Measurements from ENCODE around the gene CPSF4L.

The CPSF4L gene

DNA sequence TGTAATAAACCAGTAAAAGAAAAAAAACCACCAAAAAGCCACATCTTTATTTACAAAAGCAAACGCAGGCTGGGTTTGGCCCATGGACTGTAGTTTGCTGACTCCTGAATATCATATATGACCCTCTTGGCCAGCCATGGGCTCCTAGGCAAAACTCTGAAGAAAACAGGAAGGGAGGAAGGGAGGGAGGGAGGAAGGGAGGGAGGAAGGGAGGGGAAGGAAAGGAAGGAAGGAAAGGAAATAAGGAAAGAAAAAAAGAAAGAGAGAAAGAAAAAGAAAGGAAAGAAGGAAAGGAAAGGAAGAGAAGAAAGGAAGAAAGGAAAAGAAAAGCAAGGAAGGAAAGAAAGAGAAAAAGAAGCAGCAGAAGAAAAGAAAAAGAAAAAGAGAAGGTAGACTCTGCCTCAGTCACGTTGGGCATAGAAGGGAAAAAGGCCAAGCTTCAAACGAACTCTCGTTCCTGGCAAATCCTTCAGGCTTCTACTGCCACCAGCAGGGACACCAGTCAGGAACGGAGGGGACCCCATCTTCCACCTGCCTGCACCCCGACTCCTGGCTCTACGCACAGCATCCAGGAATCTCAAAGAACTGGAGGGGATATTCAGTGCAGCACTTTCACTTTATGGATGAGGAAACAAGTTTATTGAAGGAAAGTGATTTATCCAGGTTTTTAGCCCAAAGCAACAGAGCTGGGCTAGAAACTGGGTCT, 28.0 kb upstream of the CPSF4L start:
- no peak for DNase-seq

- no peak for DNase-seq
These were observed 27.0 kb upstream of the CPSF4L start for GRCh38 chr17:73288534-73289302.

DNA sequence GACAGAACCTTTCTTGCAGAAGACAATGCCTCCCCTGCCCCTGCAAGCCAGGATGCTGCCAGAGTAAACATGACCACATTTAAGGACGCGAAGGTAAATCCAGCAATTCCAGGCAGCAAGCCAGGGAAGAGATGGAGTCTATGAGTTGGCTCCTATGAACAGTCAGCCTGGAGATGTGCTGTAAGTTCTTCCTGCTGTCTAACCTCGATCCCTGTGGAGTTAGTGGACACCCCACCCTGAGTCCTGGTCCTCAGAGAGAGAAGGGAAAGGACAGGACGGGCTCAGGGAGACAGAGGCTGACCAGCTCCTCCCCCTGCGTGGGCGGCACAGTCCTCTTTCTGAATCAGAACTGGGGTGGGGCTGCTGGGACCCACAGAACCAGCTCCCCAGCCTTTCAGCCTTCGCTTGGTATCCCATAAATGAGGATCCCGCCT, 25.2 kb upstream of the CPSF4L start:
- no peak for DNase-seq

GRCh38 chr17:73285916-73286862, 24.5 kb upstream of the CPSF4L start:
- no peak for DNase-seq

DNA sequence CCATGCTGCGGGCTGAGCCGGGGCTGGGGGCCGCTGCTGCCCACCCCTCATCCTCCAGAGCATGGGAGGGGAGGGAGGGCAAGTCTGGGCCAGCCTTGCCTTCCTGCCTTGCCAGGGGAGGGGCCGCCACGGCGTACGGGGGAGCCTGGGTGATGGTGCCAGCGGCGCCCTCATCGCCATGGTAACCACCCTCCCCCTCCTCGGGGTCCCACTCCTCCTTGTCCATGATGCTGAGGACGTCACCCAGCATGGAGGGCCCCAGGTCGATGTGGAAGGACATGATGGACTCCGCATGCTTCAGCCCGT, 23.9 kb upstream of the CPSF4L start:
- no peak for DNase-seq

- DNase-seq: no peak
These were observed 23.4 kb upstream of the CPSF4L start for GRCh38 chr17:73284906-73285602.

- no peak for DNase-seq
These were observed 22.7 kb upstream of the CPSF4L start for GRCh38 chr17:73284354-73284753.

DNA sequence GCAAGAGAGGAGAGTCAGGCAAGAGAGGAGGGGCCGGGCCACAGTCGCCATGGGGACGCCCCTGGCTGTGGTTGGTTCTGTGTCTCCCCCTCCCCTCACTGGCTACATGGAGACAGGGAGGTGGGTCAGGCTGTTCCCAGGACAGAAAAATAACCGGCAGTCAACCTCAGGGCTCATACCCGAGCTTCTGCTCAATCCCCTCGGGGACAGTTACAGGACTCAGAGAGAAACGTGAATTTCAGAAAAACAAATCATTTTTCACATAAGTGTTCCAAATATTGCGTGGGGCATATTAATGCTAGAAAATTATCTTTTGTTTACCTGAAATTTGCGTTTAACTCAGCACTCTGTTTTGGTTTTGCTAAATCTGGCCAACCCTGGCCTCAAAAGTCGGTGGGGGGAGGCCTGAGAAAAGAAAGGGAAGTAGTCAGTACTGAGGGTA, 22.2 kb upstream of the CPSF4L start:
- no peak for DNase-seq

- DNase-seq: no peak
These were observed 21.6 kb upstream of the CPSF4L start for GRCh38 chr17:73283250-73283649.

- DNase-seq: no peak
These were observed 20.9 kb upstream of the CPSF4L start for GRCh38 chr17:73282629-73283028.

- no peak for DNase-seq
These were observed 20.2 kb upstream of the CPSF4L start for GRCh38 chr17:73281928-73282327.

- no peak for DNase-seq
These were observed 18.5 kb upstream of the CPSF4L start for GRCh38 chr17:73280191-73280590.

- no peak for DNase-seq
These were observed 18.0 kb upstream of the CPSF4L start for GRCh38 chr17:73279704-73280103.

GRCh38 chr17:73278465-73279453, 17.1 kb upstream of the CPSF4L start:
- DNase-seq: no peak

DNA sequence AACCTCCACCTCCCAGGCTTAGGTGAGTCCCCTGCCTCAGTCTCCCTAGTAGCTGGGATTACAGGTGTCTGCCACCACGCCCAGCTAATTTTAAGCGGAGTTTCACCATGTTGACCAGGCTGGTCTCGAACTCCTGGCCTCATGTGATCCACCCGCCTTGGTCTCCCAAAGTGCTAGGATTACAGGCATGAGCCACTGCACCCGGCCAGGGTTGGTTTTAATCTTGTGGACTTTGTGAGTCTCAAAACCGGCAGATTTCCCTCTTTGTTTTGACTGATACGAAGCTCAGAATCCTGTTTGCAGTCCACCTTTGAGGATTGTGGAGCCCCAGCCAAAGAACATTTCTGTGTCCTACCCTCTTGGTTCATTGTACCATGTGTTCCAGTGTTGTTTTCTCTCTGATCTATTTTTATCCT, 16.4 kb upstream of the CPSF4L start:
- no peak for DNase-seq

- DNase-seq: no peak
These were observed 12.8 kb upstream of the CPSF4L start for GRCh38 chr17:73274490-73274889.

DNA sequence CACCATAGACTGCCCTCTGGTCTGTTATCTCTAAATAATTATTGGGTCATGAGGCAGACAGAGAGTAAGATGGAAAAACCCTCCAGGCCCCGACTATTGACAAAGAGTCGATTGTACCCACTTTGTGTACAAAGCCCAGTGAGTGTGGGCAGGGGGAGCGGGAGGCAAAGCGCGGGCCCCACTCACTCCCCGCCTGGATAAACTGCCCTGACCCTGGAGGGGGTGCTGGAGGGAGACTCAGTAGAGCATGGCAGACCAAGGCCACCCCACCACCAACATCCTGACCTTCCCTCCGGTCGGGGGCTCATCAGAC, 11.2 kb upstream of the CPSF4L start:
- no peak for DNase-seq

- DNase-seq: no peak
These were observed 9.4 kb upstream of the CPSF4L start for GRCh38 chr17:73271072-73271471.

DNA sequence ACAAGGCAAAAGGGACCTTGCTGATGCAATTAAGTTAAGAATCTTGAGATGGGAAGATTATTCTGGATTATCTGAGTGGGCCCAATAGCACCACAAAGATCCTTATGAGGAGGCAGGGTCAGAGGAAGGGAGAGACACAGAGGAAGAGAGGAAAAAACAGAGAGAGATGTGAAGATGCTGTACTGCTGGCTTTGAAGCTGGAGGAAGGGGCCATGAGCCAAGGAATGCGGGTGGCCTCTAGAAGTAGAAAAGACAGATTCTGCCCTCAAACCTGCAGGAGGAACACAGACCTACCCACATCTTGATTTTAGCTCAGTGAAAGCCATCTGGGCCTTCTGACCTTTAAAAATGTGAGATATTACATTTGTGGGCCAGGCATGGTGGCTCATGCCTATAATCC, 8.1 kb upstream of the CPSF4L start:
- no peak for DNase-seq

DNA sequence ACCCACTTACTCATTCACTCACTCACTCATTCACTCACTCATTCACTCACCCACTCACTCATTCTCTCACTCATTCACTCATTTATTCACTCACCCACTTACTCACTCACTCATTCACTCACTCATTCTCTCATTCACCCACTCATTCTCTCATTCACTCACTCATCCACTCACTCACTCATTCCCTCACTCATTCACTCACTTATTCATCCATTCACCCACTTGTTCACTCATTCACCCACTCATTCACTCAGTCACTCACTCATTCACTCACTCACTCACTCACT, 7.6 kb upstream of the CPSF4L start:
- no peak for DNase-seq

GRCh38 chr17:73268582-73269328, 7.1 kb upstream of the CPSF4L start:
- DNase-seq: no peak
